ENCODE measurements around the gene KCNK5. TPM values are rescaled to one million over a fixed set of nuclear protein-coding genes. Genes with fewer than 3 reads are reported as not detected.

KCNK5 gene
- polyA plus RNA-seq, 2 of the 4 experiments (the other 2 are of a cell fraction): 1.5 to 2.3 TPM

DNA sequence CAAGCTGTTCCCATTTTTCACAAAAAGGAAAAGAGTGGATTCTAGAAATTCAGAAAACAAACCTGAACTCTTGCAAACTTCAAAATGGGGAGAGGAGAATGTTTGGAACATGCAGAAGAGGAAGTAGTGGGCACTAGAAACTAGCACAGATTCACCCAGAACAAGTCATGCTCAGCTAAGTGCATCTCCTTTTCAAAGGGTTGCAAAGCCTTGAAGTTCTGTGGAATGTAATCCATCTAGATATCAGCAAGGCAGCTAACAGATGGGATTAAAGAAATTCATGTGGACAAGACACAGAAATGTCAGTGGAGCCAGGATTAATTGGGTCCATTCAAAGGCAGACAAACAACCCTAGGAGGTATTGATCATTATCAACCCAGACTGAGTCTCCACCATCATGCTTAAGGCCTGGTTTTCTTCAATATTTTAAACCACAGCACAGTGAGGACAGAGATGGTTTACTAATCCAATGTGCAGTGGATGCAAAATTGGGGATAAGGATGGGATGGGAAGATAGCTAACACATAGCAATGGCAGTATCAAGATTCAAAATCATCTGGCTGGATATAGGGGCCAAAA, 31.3 kb downstream of the KCNK5 start:
- TF ChIP-seq FOSB (CRISPR knock-in tag; IDR thresholded peaks at IDR 0.05): no peak
- no peak for TF ChIP-seq HDAC2 (IDR thresholded peaks at IDR 0.05)
- TF ChIP-seq JUN (IDR thresholded peaks at IDR 0.05): no peak
- TF ChIP-seq, protein P1, sequence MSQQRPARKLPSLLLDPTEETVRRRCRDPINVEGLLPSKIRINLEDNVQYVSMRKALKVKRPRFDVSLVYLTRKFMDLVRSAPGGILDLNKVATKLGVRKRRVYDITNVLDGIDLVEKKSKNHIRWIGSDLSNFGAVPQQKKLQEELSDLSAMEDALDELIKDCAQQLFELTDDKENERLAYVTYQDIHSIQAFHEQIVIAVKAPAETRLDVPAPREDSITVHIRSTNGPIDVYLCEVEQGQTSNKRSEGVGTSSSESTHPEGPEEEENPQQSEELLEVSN (IDR thresholded peaks at IDR 0.05; ENCODE audit: borderline replicate concordance, low read depth): no peak
- TF ChIP-seq POLR2A (IDR thresholded peaks at IDR 0.05; ENCODE audit: low read length): no peak
- TF ChIP-seq, protein P2, sequence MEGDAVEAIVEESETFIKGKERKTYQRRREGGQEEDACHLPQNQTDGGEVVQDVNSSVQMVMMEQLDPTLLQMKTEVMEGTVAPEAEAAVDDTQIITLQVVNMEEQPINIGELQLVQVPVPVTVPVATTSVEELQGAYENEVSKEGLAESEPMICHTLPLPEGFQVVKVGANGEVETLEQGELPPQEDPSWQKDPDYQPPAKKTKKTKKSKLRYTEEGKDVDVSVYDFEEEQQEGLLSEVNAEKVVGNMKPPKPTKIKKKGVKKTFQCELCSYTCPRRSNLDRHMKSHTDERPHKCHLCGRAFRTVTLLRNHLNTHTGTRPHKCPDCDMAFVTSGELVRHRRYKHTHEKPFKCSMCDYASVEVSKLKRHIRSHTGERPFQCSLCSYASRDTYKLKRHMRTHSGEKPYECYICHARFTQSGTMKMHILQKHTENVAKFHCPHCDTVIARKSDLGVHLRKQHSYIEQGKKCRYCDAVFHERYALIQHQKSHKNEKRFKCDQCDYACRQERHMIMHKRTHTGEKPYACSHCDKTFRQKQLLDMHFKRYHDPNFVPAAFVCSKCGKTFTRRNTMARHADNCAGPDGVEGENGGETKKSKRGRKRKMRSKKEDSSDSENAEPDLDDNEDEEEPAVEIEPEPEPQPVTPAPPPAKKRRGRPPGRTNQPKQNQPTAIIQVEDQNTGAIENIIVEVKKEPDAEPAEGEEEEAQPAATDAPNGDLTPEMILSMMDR (IDR thresholded peaks at IDR 0.05): no peak
- DNase-seq (ENCODE audit: low read depth in 1 of 2, low spot score in 1 of 2): no peak
- ATAC-seq: no peak
- no peak overlapping the region for H3K27ac ChIP-seq
- peaks cover 13% of the 10 kb centered on the region for H3K4me1 ChIP-seq
- no peaks in the 10 kb centered on the region for H3K9me3 ChIP-seq
- no peak overlapping the region for H3K4me2 ChIP-seq
- POLR2A ChIA-PET: no interaction called here
- CTCF ChIA-PET: interaction anchor here (0.6 to 3.0 kb wide), 4 partner anchors 31 to 232 kb away, joined by 3 to 10 read pairs (median 3); no protein-coding TSS in a partner anchor
- H3K4me3 ChIP-seq: no peak overlapping the region
- FAIRE-seq: no peak

DNA sequence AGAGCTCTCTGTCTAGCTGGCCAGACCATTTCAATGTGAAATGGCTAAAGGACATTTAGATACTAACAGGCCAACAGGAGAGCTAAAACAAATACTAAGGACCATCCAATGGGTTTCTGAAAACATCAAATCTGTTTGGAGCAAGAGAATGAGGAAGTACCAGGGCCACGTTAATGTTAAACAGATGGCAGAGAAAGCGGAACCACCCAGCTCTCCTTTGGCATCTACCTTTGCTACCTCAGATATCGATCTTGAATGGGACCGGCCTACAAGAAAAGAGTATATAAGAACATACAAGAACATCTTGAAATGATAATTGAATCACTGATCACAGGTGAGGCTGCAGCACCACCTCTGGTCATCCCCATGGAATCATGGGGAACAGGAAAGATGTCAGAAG, 31.8 kb downstream of the KCNK5 start:
- no peak overlapping the region for H3K4me2 ChIP-seq
- FAIRE-seq (no peak), ATAC-seq (no peak), DNase-seq (ENCODE audit: low read depth in 1 of 2, low spot score in 1 of 2) (no peak)
- H3K9me3 ChIP-seq: no peaks in the 10 kb centered on the region
- ChIA-PET POLR2A (no interaction called here), CTCF (interaction anchor here (1.1 to 3.0 kb wide), 3 partner anchors 31 to 194 kb away, joined by 3 to 10 read pairs (median 3); no protein-coding TSS in a partner anchor)
- TF ChIP-seq FOXS1 (CRISPR knock-in tag; IDR thresholded peaks at IDR 0.05): no peak
- TF ChIP-seq RFX5 (IDR thresholded peaks at IDR 0.05): no peak
- no peak for TF ChIP-seq TFCP2L1 (CRISPR knock-in tag; IDR thresholded peaks at IDR 0.05)
- TF ChIP-seq, protein P3, sequence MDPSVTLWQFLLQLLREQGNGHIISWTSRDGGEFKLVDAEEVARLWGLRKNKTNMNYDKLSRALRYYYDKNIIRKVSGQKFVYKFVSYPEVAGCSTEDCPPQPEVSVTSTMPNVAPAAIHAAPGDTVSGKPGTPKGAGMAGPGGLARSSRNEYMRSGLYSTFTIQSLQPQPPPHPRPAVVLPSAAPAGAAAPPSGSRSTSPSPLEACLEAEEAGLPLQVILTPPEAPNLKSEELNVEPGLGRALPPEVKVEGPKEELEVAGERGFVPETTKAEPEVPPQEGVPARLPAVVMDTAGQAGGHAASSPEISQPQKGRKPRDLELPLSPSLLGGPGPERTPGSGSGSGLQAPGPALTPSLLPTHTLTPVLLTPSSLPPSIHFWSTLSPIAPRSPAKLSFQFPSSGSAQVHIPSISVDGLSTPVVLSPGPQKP (IDR thresholded peaks at IDR 0.05; ENCODE audit: low read depth, low read length): no peak
- H3K4me3 ChIP-seq: no peak overlapping the region
- peaks cover 8% of the 10 kb centered on the region; the same call in 2 of the 3 replicates for H3K4me1 ChIP-seq
- 88% methylated on average over 4 of the region's 4 CpGs for WGBS (ENCODE audit: missing lambda C conversion rate)
- no peak overlapping the region for H3K27ac ChIP-seq

DNA sequence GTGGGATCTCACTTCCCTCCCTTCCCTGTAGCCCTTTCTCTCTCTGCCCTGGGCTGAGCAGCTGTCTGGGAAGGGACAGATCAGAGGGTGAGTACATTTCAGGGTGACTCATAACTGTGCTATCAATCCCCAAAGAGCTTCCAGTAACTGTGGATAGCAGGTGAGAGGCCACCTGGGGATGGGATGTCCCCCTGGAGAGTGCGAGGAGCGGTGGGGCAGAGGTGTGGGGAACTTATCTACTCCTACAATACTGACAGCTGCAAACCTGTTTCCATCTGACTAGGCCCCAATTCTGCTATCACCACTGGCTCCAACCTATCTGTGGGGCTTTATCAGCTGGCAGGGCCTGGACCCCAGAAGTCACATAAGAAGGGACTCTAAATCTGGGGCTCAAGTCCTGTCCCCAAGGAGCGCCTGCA, 32.6 kb downstream of the KCNK5 start:
- no peak overlapping the region for H3K4me3 ChIP-seq
- DNase-seq (ENCODE audit: low read depth in 1 of 2, low spot score in 1 of 2) (no peak), ATAC-seq (no peak), FAIRE-seq (no peak)
- no peak overlapping the region for H3K4me2 ChIP-seq
- no peak overlapping the region for H3K27ac ChIP-seq
- CTCF ChIA-PET: interaction anchor here (1.0 to 3.0 kb wide), 2 partner anchors 14 to 30 kb away, joined by 3 to 10 read pairs; no protein-coding TSS in a partner anchor
- TF ChIP-seq ZFP36 (IDR thresholded peaks at IDR 0.05; ENCODE audit: borderline replicate concordance, partially characterized antibody) (no peak), RFX5 (IDR thresholded peaks at IDR 0.05) (no peak), CHD2 (IDR thresholded peaks at IDR 0.05; ENCODE audit: low read length, partially characterized antibody) (no peak), ZNF302 (CRISPR knock-in tag; IDR thresholded peaks at IDR 0.05) (no peak), FOSL2 (IDR thresholded peaks at IDR 0.05) (no peak), FOSL2 (CRISPR knock-in tag; IDR thresholded peaks at IDR 0.05) (no peak), BHLHE40 (IDR thresholded peaks at IDR 0.05; ENCODE audit: low read depth, low read length) (no peak), KDM5A (IDR thresholded peaks at IDR 0.05) (no peak), FOXS1 (CRISPR knock-in tag; IDR thresholded peaks at IDR 0.05) (no peak)
- TF ChIP-seq, protein P4, sequence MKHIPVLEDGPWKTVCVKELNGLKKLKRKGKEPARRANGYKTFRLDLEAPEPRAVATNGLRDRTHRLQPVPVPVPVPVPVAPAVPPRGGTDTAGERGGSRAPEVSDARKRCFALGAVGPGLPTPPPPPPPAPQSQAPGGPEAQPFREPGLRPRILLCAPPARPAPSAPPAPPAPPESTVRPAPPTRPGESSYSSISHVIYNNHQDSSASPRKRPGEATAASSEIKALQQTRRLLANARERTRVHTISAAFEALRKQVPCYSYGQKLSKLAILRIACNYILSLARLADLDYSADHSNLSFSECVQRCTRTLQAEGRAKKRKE (CRISPR knock-in tag; IDR thresholded peaks at IDR 0.05; ENCODE audit: low read depth): no peak
- TF ChIP-seq, protein P1 (IDR thresholded peaks at IDR 0.05; ENCODE audit: borderline replicate concordance, low read depth): no peak
- TF ChIP-seq, protein P2 (IDR thresholded peaks at IDR 0.05): no peak
- TF ChIP-seq, protein P5, sequence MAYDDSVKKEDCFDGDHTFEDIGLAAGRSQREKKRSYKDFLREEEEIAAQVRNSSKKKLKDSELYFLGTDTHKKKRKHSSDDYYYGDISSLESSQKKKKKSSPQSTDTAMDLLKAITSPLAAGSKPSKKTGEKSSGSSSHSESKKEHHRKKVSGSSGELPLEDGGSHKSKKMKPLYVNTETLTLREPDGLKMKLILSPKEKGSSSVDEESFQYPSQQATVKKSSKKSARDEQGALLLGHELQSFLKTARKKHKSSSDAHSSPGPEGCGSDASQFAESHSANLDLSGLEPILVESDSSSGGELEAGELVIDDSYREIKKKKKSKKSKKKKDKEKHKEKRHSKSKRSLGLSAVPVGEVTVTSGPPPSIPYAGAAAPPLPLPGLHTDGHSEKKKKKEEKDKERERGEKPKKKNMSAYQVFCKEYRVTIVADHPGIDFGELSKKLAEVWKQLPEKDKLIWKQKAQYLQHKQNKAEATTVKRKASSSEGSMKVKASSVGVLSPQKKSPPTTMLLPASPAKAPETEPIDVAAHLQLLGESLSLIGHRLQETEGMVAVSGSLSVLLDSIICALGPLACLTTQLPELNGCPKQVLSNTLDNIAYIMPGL (CRISPR knock-in tag; IDR thresholded peaks at IDR 0.05; ENCODE audit: borderline replicate concordance): no peak
- WGBS (ENCODE audit: missing lambda C conversion rate): 86% methylated on average over 3 of the region's 3 CpGs
- H3K4me1 ChIP-seq: 0 out of 3 replicates have a peak, but pooled peaks cover 6% of the 10 kb centered on the region
- POLR2A ChIA-PET: no interaction called here
- no peaks in the 10 kb centered on the region for H3K9me3 ChIP-seq
